Measurements from ENCODE around the gene ERP27.

The ERP27 gene

GRCh38 chr12:14972816-14973215 is 34.5 kb upstream of the ERP27 start, which contains the start of gene PDE6H:
Gene PDE6H (plus strand): TSS chr12:14973042. CDS start chr12:14978013, 4,971 bp downstream.
- Histone ChIP-seq H3K36me3 (no peaks in the 10 kb centered on the region), H3K4me3 (ENCODE audit: low read depth, low read length) (no peak within 1 kb of the TSS), H3K9me3 (no peaks in the 10 kb centered on the region), H3K27me3 (no peaks in the 10 kb centered on the region), H3K4me1 (no peaks in the 10 kb centered on the region)
- no peak for DNase-seq
- no peak for TF ChIP-seq CTCF (IDR thresholded peaks at IDR 0.05; ENCODE audit: low read depth, low read length)

- no peaks in the 10 kb centered on the region for H3K36me3 ChIP-seq
- H3K4me3 ChIP-seq (ENCODE audit: low read depth, low read length): no peak overlapping the region
- TF ChIP-seq CTCF (IDR thresholded peaks at IDR 0.05; ENCODE audit: low read depth, low read length): no peak
- no peak for DNase-seq
- H3K27me3 ChIP-seq: no peaks in the 10 kb centered on the region
- H3K4me1 ChIP-seq: no peaks in the 10 kb centered on the region
- H3K9me3 ChIP-seq: no peaks in the 10 kb centered on the region
These were observed 32.1 kb upstream of the ERP27 start for GRCh38 chr12:14970473-14970872.

DNA sequence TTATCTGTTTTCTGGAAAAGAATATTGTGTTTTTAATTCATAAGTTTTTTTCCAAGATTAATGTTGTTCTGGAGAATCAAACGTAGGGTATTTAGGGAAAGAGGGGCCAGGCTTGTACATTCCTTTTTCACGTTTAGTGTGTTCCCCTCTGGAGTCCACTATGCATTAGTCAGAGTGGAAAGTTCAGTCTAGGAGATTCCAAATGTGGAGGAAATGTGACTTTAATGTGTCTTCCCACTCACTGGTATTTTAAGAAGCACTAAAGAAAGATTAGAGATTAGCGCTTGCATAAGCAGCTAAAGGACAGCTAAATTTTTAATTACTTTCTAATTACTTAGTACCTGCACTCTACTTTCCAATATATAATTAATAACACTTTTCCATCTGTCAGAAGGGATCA is 30.1 kb upstream of the ERP27 start:
- H3K36me3 ChIP-seq: no peaks in the 10 kb centered on the region
- no peaks in the 10 kb centered on the region for H3K9me3 ChIP-seq
- H3K4me1 ChIP-seq: no peaks in the 10 kb centered on the region
- H3K27me3 ChIP-seq: no peaks in the 10 kb centered on the region
- DNase-seq: no peak
- TF ChIP-seq CTCF (IDR thresholded peaks at IDR 0.05; ENCODE audit: low read depth, low read length): no peak
- H3K4me3 ChIP-seq (ENCODE audit: low read depth, low read length): no peak overlapping the region

- Histone ChIP-seq H3K27me3 (no peaks in the 10 kb centered on the region), H3K36me3 (no peaks in the 10 kb centered on the region), H3K4me3 (ENCODE audit: low read depth, low read length) (no peak overlapping the region), H3K9me3 (no peaks in the 10 kb centered on the region), H3K4me1 (peaks cover 6% of the 10 kb centered on the region)
- DNase-seq: no peak
- TF ChIP-seq CTCF (IDR thresholded peaks at IDR 0.05; ENCODE audit: low read depth, low read length): no peak
These were observed 26.9 kb upstream of the ERP27 start for GRCh38 chr12:14965221-14965620.

DNA sequence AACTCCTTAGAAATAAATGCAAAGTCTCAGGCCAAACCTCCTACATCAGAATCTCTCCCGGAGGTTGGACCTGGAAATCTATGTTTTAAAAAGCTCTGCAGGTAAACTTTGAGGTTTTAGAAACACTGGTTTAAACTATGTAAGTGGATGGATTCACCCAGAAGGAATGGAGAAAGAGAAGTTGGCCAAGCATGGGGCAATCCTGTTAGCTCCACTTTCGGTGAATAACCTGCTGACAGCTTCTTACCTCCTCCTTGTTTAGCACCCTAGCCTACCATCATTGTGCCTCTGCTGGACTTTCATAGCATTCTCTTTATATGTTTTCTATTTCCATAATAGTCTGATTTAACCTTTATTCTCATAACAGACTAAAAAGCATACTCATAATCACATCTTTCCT is 26.1 kb upstream of the ERP27 start:
- Histone ChIP-seq H3K4me3 (ENCODE audit: low read depth, low read length) (no peak overlapping the region), H3K9me3 (no peaks in the 10 kb centered on the region), H3K4me1 (peaks cover 6% of the 10 kb centered on the region), H3K36me3 (no peaks in the 10 kb centered on the region), H3K27me3 (no peaks in the 10 kb centered on the region)
- no peak for DNase-seq
- TF ChIP-seq CTCF (IDR thresholded peaks at IDR 0.05; ENCODE audit: low read depth, low read length): no peak

GRCh38 chr12:14963520-14963919 is 25.2 kb upstream of the ERP27 start:
- no peaks in the 10 kb centered on the region for H3K27me3 ChIP-seq
- no peak for DNase-seq
- H3K36me3 ChIP-seq: no peaks in the 10 kb centered on the region
- TF ChIP-seq CTCF (IDR thresholded peaks at IDR 0.05; ENCODE audit: low read depth, low read length): no peak
- no peak overlapping the region for H3K4me3 ChIP-seq (ENCODE audit: low read depth, low read length)
- no peaks in the 10 kb centered on the region for H3K9me3 ChIP-seq
- H3K4me1 ChIP-seq: peaks cover 6% of the 10 kb centered on the region

All from BE2C (cell line).